ENCODE results near the gene MSI1.
"Not testable (repeated sequence)": the region's sequence is repeated elsewhere in the genome, so short reads cannot be mapped to it uniquely, and the experiment has no call there.

Gene MSI1

GRCh38 chr12:120353556-120354317 is 15.2 kb downstream of the MSI1 start:
- DNase-seq (no peak), ATAC-seq (no peak)
- Mint-ChIP-seq H3K4me3 (no peak overlapping the region), H3K9me3 (no peaks in the 10 kb centered on the region), H3K36me3 (ENCODE audit: low read depth) (no peaks in the 10 kb centered on the region), H3K27me3 (peaks cover 16% of the 10 kb centered on the region), H3K4me1 (peaks cover 4% of the 10 kb centered on the region), H3K27ac (no peak overlapping the region)

GRCh38 chr12:120353136-120353535 is 15.8 kb downstream of the MSI1 start:
- Mint-ChIP-seq H3K36me3 (ENCODE audit: low read depth) (no peaks in the 10 kb centered on the region), H3K27ac (no peak overlapping the region), H3K9me3 (no peaks in the 10 kb centered on the region), H3K27me3 (peaks cover 13% of the 10 kb centered on the region), H3K4me3 (no peak overlapping the region), H3K4me1 (peaks cover 4% of the 10 kb centered on the region)
- no peak for DNase-seq
- no peak for ATAC-seq

GRCh38 chr12:120352117-120352516 is 16.8 kb downstream of the MSI1 start:
- Mint-ChIP-seq H3K36me3 (ENCODE audit: low read depth) (no peaks in the 10 kb centered on the region), H3K9me3 (no peaks in the 10 kb centered on the region), H3K27ac (no peak overlapping the region), H3K4me3 (no peak overlapping the region), H3K27me3 (peaks cover 6% of the 10 kb centered on the region), H3K4me1 (peaks cover 4% of the 10 kb centered on the region)
- ATAC-seq = no peak
- DNase-seq = no peak

- no peak overlapping the region for H3K27ac Mint-ChIP-seq
- DNase-seq = no peak
Measured at GRCh38 chr12:120350576-120351350, 18.2 kb downstream of the MSI1 start.

GRCh38 chr12:120347766-120348165 is 21.2 kb downstream of the MSI1 start:
- DNase-seq (no peak), ATAC-seq (no peak)
- Mint-ChIP-seq H3K27ac (no peak overlapping the region), H3K9me3 (no peaks in the 10 kb centered on the region), H3K27me3 (peaks cover 2% of the 10 kb centered on the region), H3K4me3 (no peak overlapping the region), H3K36me3 (ENCODE audit: low read depth) (no peaks in the 10 kb centered on the region), H3K4me1 (no peaks in the 10 kb centered on the region)

More at GRCh38 chr12:120350576-120351350, 18.2 kb downstream of the MSI1 start:
- ATAC-seq = no peak
- peaks cover 3% of the 10 kb centered on the region for H3K27me3 Mint-ChIP-seq
- no peaks in the 10 kb centered on the region for H3K4me1 Mint-ChIP-seq
- no peaks in the 10 kb centered on the region for H3K36me3 Mint-ChIP-seq (ENCODE audit: low read depth)
- H3K9me3 Mint-ChIP-seq = no peaks in the 10 kb centered on the region
- no peak overlapping the region for H3K4me3 Mint-ChIP-seq

- H3K9me3 Mint-ChIP-seq = no peaks in the 10 kb centered on the region
- peaks cover 2% of the 10 kb centered on the region for H3K27me3 Mint-ChIP-seq
- no peaks in the 10 kb centered on the region for H3K4me1 Mint-ChIP-seq
- H3K27ac Mint-ChIP-seq = no peak overlapping the region
- H3K36me3 Mint-ChIP-seq (ENCODE audit: low read depth) = no peaks in the 10 kb centered on the region
- ATAC-seq (no peak), DNase-seq (no peak)
- no peak overlapping the region for H3K4me3 Mint-ChIP-seq
Measured at GRCh38 chr12:120346681-120347080, 22.3 kb downstream of the MSI1 start.

- peaks cover 2% of the 10 kb centered on the region for H3K27me3 Mint-ChIP-seq
- H3K27ac Mint-ChIP-seq = no peak overlapping the region
- H3K4me1 Mint-ChIP-seq = no peaks in the 10 kb centered on the region
- no peaks in the 10 kb centered on the region for H3K36me3 Mint-ChIP-seq (ENCODE audit: low read depth)
- no peak for ATAC-seq
- H3K4me3 Mint-ChIP-seq = no peak overlapping the region
- H3K9me3 Mint-ChIP-seq = no peaks in the 10 kb centered on the region
- DNase-seq = no peak
Measured at GRCh38 chr12:120346031-120346430, 22.9 kb downstream of the MSI1 start.

- Mint-ChIP-seq H3K36me3 (ENCODE audit: low read depth) (no peaks in the 10 kb centered on the region), H3K27me3 (no peaks in the 10 kb centered on the region), H3K4me1 (no peaks in the 10 kb centered on the region), H3K4me3 (no peak overlapping the region), H3K27ac (no peak overlapping the region), H3K9me3 (peaks cover 1% of the 10 kb centered on the region)
- DNase-seq (no peak), ATAC-seq (no peak)
Measured at GRCh38 chr12:120343692-120344091, 25.3 kb downstream of the MSI1 start.

GRCh38 chr12:120343039-120343537 is 25.9 kb downstream of the MSI1 start:
- peaks cover 1% of the 10 kb centered on the region for H3K27me3 Mint-ChIP-seq
- no peaks in the 10 kb centered on the region for H3K4me1 Mint-ChIP-seq
- DNase-seq = no peak
- H3K9me3 Mint-ChIP-seq = peaks cover 5% of the 10 kb centered on the region
- H3K36me3 Mint-ChIP-seq (ENCODE audit: low read depth) = peaks cover 2% of the 10 kb centered on the region
- H3K4me3 Mint-ChIP-seq = no peak overlapping the region
- no peak overlapping the region for H3K27ac Mint-ChIP-seq
- ATAC-seq = no peak

- Mint-ChIP-seq H3K4me1 (no peaks in the 10 kb centered on the region), H3K4me3 (no peak overlapping the region), H3K27ac (no peak overlapping the region), H3K27me3 (peaks cover 2% of the 10 kb centered on the region), H3K36me3 (ENCODE audit: low read depth) (peaks cover 7% of the 10 kb centered on the region), H3K9me3 (peaks cover 12% of the 10 kb centered on the region)
- DNase-seq (no peak), ATAC-seq (no peak)
Measured at GRCh38 chr12:120342175-120343038, 26.6 kb downstream of the MSI1 start.

- no peak overlapping the region for H3K27ac Mint-ChIP-seq
- DNase-seq (no peak), ATAC-seq (no peak)
- H3K4me1 Mint-ChIP-seq = no peaks in the 10 kb centered on the region
- no peak overlapping the region for H3K4me3 Mint-ChIP-seq
- peaks cover 24% of the 10 kb centered on the region for H3K9me3 Mint-ChIP-seq
- H3K36me3 Mint-ChIP-seq (ENCODE audit: low read depth) = peaks cover 7% of the 10 kb centered on the region
- H3K27me3 Mint-ChIP-seq = peaks cover 2% of the 10 kb centered on the region
Measured at GRCh38 chr12:120339256-120339655, 29.7 kb downstream of the MSI1 start.

GRCh38 chr12:120337730-120338129 is 31.2 kb downstream of the MSI1 start:
- Mint-ChIP-seq H3K4me3 (no peak overlapping the region), H3K27ac (no peak overlapping the region), H3K4me1 (no peaks in the 10 kb centered on the region), H3K9me3 (peaks cover 24% of the 10 kb centered on the region), H3K27me3 (peaks cover 2% of the 10 kb centered on the region), H3K36me3 (ENCODE audit: low read depth) (peaks cover 7% of the 10 kb centered on the region)
- ATAC-seq (no peak), DNase-seq (no peak)

GRCh38 chr12:120336392-120336791 is 32.6 kb downstream of the MSI1 start:
- H3K27ac Mint-ChIP-seq; H3K36me3 Mint-ChIP-seq (ENCODE audit: low read depth); H3K4me3 Mint-ChIP-seq: not testable (repeated sequence)

GRCh38 chr12:120335447-120335846 is 33.5 kb downstream of the MSI1 start:
- not testable (repeated sequence) for H3K27ac Mint-ChIP-seq; H3K36me3 Mint-ChIP-seq (ENCODE audit: low read depth); H3K4me1 Mint-ChIP-seq; H3K4me3 Mint-ChIP-seq; ATAC-seq; H3K27me3 Mint-ChIP-seq
- peak; percentile 56 for DNase-seq
- peaks cover 24% of the 10 kb centered on the region for H3K9me3 Mint-ChIP-seq

More at GRCh38 chr12:120336392-120336791, 32.6 kb downstream of the MSI1 start:
- H3K4me1 Mint-ChIP-seq, DNase-seq, ATAC-seq, H3K27me3 Mint-ChIP-seq: not testable (repeated sequence)
- H3K9me3 Mint-ChIP-seq = peaks cover 24% of the 10 kb centered on the region
